ENCODE data around the gene HMCN2. TPM values are rescaled to one million over a fixed set of nuclear protein-coding genes. Genes with fewer than 3 reads are reported as not detected.
"Not testable (repeated sequence)": the region's sequence is repeated elsewhere in the genome, so short reads cannot be mapped to it uniquely, and the experiment has no call there.

Gene HMCN2
- total RNA-seq, 2 donors from 2014 or later = not detected

GRCh38 chr9:130328349-130328801, 62.8 kb downstream of the HMCN2 start:
- Mint-ChIP-seq H3K4me1 (no peaks in the 10 kb centered on the region), H3K4me3 (no peak overlapping the region), H3K9me3 (no peaks in the 10 kb centered on the region), H3K36me3 (ENCODE audit: low read depth) (no peaks in the 10 kb centered on the region), H3K27me3 (peaks cover 42% of the 10 kb centered on the region), H3K27ac (no peak overlapping the region)
- ATAC-seq (replicated peaks) = no peak

GRCh38 chr9:130329061-130329460, 63.5 kb downstream of the HMCN2 start:
- Mint-ChIP-seq H3K27me3 (peaks cover 46% of the 10 kb centered on the region), H3K9me3 (no peaks in the 10 kb centered on the region), H3K4me3 (no peak overlapping the region), H3K4me1 (no peaks in the 10 kb centered on the region), H3K27ac (no peak overlapping the region), H3K36me3 (ENCODE audit: low read depth) (no peaks in the 10 kb centered on the region)
- ATAC-seq (replicated peaks) = no peak

- no peaks in the 10 kb centered on the region for H3K36me3 Mint-ChIP-seq (ENCODE audit: low read depth)
- H3K4me3 Mint-ChIP-seq = no peak overlapping the region
- no peaks in the 10 kb centered on the region for H3K4me1 Mint-ChIP-seq
- ATAC-seq (replicated peaks) = no peak
- no peak overlapping the region for H3K27ac Mint-ChIP-seq
- H3K9me3 Mint-ChIP-seq = no peaks in the 10 kb centered on the region
- peaks cover 48% of the 10 kb centered on the region for H3K27me3 Mint-ChIP-seq
These were observed 64.8 kb downstream of the HMCN2 start for GRCh38 chr9:130330202-130330862.

GRCh38 chr9:130331061-130331460, 65.5 kb downstream of the HMCN2 start:
- Mint-ChIP-seq H3K27me3 (peaks cover 45% of the 10 kb centered on the region), H3K4me1 (no peaks in the 10 kb centered on the region), H3K9me3 (no peaks in the 10 kb centered on the region), H3K36me3 (ENCODE audit: low read depth) (no peaks in the 10 kb centered on the region), H3K27ac (no peak overlapping the region), H3K4me3 (no peak overlapping the region)
- no peak for ATAC-seq (replicated peaks)

DNA sequence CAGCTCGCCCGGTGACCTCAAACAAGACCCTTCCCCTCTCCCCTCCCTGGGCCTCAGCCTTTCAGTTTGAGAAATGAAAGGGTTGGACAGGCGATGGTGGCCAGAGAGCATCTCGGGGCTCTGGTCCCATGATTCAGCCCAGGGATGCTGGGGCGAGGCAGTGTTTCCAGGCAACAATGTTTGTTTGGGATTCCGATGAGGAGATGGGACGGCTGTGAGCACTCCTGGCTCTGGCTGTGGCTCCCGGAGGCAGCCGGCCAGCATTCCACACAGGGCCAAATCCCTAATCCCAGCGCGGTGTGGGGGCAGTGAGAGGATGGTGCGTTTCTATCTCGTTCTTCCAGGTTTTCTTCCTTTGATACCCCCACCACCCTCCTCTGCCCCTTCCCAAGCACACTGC, 66.0 kb downstream of the HMCN2 start:
- H3K27ac Mint-ChIP-seq = no peak overlapping the region
- no peaks in the 10 kb centered on the region for H3K9me3 Mint-ChIP-seq
- H3K4me1 Mint-ChIP-seq = no peaks in the 10 kb centered on the region
- no peaks in the 10 kb centered on the region for H3K36me3 Mint-ChIP-seq (ENCODE audit: low read depth)
- no peak overlapping the region for H3K4me3 Mint-ChIP-seq
- H3K27me3 Mint-ChIP-seq = peaks cover 40% of the 10 kb centered on the region
- no peak for ATAC-seq (replicated peaks)

DNA sequence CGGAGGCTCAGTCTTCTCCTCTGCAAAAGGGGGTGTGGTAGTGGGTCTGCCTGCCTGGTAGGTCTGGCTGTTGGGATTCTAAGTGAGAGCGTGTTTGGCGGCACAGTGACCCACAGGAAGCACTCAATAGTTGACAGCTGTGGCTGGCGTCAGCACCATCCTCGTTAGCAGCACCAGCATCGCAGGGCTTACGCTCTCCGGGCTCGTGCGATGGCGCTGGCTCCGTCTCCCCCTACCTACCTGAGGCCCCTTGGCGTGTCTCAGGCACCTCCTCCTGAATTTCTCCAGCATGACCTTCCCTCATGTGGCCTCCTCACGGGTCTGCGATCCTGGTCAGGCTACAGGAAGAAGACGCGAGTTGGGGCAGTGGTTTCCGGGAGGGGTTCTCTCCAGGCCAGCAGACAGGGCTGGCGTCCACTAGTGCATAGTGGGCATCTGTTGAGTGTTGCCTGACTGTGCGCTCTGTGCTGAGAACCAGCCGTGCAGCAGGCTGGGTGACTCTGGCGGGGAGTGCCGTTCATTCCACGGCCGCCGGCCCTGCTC, 66.9 kb downstream of the HMCN2 start:
- ATAC-seq (replicated peaks) = no peak
- no peak overlapping the region for H3K27ac Mint-ChIP-seq
- no peak overlapping the region for H3K4me3 Mint-ChIP-seq
- H3K4me1 Mint-ChIP-seq = no peaks in the 10 kb centered on the region
- peaks cover 37% of the 10 kb centered on the region for H3K27me3 Mint-ChIP-seq
- H3K9me3 Mint-ChIP-seq = no peaks in the 10 kb centered on the region
- H3K36me3 Mint-ChIP-seq (ENCODE audit: low read depth) = no peaks in the 10 kb centered on the region

DNA sequence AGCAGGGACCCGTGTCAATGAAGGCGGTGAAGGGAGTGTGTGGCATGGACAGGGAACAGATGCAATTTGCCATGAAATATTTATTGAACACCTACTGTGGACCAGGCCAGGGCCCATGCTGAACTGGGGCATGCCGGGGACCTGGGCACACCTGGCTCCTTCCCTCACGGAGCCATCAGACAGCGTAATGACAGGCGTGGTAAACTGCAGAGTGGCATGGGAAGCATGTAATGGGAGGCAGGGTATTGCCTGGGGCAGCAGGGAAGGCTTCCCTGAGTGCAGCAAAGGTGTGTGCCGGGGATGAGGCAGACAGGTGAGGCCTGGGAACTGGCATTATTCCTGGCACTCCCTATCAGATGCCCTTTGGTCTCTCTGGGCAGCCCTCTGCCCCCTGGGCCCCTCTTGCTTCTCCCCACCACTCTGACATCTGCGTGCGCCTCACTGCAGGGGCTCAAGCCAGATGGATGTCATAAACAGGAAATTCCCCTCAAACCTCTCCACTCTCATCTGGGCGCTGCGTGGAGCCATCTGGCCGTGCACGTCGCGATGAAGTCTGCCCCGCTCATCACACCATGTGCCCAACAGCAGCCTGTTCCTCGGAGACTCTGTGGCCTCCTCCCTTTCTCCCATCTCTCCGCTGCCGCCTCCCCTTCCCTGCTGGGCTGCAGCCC, 67.6 kb downstream of the HMCN2 start:
- Mint-ChIP-seq H3K4me3 (no peak overlapping the region), H3K27ac (no peak overlapping the region)
- ATAC-seq (replicated peaks) = no peak

DNA sequence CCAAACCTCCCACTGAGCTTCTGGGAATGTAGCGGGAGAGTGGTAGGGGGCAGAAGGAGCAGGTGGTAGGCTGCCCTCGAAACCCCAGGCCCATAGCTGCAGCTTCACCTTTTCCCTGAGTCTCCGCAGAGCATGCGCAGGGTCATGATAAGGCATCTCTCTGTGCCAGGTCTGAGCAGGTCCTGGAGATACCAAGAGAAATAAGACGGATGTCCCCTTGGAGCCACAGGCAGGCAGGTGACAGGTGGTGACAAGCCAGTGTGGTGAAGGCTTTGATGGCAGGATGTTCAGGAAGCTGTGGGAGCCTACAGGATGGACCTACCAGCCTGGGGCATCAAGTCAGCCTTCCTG, 68.1 kb downstream of the HMCN2 start:
- Mint-ChIP-seq H3K27me3 (peaks cover 32% of the 10 kb centered on the region), H3K36me3 (ENCODE audit: low read depth) (no peaks in the 10 kb centered on the region), H3K4me1 (no peaks in the 10 kb centered on the region), H3K9me3 (no peaks in the 10 kb centered on the region), H3K27ac (no peak overlapping the region), H3K4me3 (no peak overlapping the region)
- ATAC-seq (replicated peaks) = no peak

More for the DNA sequence above, 67.6 kb downstream of the HMCN2 start:
- Mint-ChIP-seq H3K27me3 (peaks cover 37% of the 10 kb centered on the region), H3K36me3 (ENCODE audit: low read depth) (no peaks in the 10 kb centered on the region), H3K9me3 (no peaks in the 10 kb centered on the region), H3K4me1 (no peaks in the 10 kb centered on the region)

DNA sequence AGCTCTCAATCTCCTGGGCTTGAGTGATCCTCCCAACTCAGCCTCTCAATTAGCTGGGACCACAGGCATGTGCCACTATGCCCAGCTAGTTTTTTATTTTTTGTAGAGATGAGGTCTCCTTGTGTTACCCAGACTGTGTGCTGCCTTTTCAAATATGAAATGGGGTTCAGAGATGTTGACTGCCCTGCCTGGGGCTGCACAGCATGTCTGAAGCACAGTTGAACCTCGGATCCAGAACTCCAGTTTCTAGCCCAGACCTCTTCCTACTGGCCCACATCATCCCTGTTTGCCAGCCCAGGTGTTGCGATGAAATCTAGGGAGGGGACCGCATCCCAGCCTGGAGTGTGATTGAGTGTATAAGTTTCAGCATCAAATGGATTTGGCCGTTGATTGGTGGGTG, 69.4 kb downstream of the HMCN2 start:
- no peak for ATAC-seq (replicated peaks)
- Mint-ChIP-seq H3K4me3 (no peak overlapping the region), H3K27me3 (peaks cover 26% of the 10 kb centered on the region), H3K27ac (no peak overlapping the region), H3K9me3 (no peaks in the 10 kb centered on the region), H3K36me3 (ENCODE audit: low read depth) (no peaks in the 10 kb centered on the region), H3K4me1 (no peaks in the 10 kb centered on the region)

DNA sequence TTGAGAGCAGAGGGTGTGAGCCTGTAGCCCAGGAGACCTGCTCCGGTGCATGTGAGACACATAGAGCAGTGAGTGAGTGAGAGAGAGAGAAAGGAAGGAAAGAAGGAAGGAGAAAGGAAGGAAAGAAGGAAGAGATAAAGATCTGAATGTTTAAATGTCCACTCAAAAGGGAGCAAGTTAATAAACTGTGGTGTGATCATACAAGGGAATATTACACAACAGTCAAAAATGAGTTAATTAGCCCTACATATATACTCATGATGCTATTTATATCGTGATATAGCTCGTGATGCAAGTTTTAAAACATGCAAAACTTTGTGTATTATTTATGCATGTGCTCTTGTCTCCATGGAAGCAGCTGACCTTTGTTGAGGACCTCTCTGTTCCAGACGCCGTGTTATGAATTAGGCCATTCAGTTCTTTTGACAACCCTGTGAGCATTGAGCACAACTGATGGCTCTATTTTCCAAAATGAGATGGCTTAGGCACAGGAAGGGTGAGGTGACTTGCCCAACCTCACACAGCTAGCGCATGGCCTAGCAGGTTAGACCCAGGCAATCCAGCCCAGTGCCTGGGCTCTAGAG, 70.6 kb downstream of the HMCN2 start:
- no peaks in the 10 kb centered on the region for H3K36me3 Mint-ChIP-seq (ENCODE audit: low read depth)
- no peaks in the 10 kb centered on the region for H3K9me3 Mint-ChIP-seq
- no peaks in the 10 kb centered on the region for H3K4me1 Mint-ChIP-seq
- H3K4me3 Mint-ChIP-seq = no peak overlapping the region
- H3K27ac Mint-ChIP-seq = no peak overlapping the region
- peaks cover 22% of the 10 kb centered on the region for H3K27me3 Mint-ChIP-seq
- ATAC-seq (replicated peaks) = no peak

GRCh38 chr9:130336885-130337284, 71.3 kb downstream of the HMCN2 start:
- Mint-ChIP-seq H3K9me3 (no peaks in the 10 kb centered on the region), H3K36me3 (ENCODE audit: low read depth) (no peaks in the 10 kb centered on the region), H3K27ac (no peak overlapping the region), H3K4me3 (no peak overlapping the region), H3K27me3 (peaks cover 22% of the 10 kb centered on the region), H3K4me1 (no peaks in the 10 kb centered on the region)
- no peak for ATAC-seq (replicated peaks)

DNA sequence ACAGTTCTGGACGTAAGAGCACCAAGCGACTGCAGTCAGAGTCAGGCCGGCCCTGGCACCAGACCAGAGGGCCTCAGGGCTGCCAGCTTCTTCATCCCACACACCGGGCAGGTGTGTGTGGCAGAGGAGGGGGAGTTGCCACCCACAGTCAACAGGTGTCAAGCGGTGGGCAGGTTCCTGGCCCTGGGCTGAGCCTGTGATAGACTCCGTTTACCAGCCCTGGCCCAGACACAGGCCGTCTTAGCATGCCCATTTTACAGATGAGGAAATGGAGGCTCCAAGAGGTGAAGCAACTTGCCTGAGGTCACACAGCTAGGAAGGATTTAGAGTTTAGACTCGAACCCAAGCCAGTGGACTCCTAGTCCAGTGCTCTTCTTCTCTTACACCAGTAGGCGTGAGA, 71.8 kb downstream of the HMCN2 start:
- peaks cover 22% of the 10 kb centered on the region for H3K27me3 Mint-ChIP-seq
- H3K36me3 Mint-ChIP-seq (ENCODE audit: low read depth) = no peaks in the 10 kb centered on the region
- no peak overlapping the region for H3K4me3 Mint-ChIP-seq
- H3K9me3 Mint-ChIP-seq = no peaks in the 10 kb centered on the region
- H3K4me1 Mint-ChIP-seq = no peaks in the 10 kb centered on the region
- no peak overlapping the region for H3K27ac Mint-ChIP-seq
- ATAC-seq (replicated peaks) = no peak

DNA sequence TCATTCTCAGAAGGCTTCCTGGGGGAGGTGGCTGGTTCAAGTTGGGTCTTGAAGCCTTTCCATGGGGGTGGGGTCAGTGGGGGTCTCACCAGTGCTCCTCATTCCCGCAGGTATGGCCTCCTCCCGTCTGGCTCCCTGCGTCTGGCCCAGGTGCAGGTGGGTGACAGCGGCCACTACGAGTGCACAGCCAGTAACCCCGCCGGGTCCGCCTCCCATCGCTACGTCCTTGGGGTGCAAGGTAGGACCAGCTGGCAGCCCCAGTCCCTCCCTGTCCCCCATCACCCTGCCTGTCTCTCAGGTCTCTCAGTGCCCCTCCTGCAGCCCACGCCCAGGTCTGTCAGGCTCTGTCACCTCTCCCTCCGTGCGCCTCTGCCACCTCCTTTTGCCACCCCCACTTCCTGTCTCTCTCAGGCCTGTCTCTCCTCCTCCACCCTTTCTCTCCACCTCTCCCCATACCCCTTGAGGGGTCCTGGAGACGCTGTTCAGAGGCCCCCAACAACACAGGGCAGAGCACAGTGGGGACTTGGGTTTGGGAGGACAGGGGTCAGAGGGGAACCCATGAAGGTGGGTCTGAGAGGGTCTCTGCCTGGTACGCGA, 72.3 kb downstream of the HMCN2 start:
- H3K36me3 Mint-ChIP-seq (ENCODE audit: low read depth) = no peaks in the 10 kb centered on the region
- H3K4me1 Mint-ChIP-seq = no peaks in the 10 kb centered on the region
- no peak overlapping the region for H3K4me3 Mint-ChIP-seq
- ATAC-seq (replicated peaks) = no peak
- no peak overlapping the region for H3K27ac Mint-ChIP-seq
- peaks cover 18% of the 10 kb centered on the region for H3K27me3 Mint-ChIP-seq
- H3K9me3 Mint-ChIP-seq = no peaks in the 10 kb centered on the region

DNA sequence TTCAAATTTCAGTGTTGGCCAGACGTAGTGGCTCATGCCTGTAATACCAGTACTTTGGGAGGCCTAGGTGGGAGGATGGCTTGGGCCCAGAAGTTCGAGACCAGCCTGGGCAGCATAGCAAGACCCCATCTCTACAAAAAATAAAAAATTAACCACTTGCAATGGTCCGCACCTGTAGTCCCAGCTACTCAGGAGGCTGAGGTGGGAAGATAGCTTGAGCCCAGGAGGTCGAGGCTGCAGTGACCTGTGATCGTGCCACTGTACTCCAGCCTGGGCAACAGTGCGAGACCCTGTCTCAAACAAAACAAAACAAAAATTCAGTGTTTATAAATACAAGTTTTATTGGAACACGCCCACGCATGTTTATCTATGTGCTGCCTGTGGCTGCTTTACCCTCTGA, 73.3 kb downstream of the HMCN2 start:
- H3K9me3 Mint-ChIP-seq; H3K4me3 Mint-ChIP-seq; ATAC-seq (replicated peaks); H3K27me3 Mint-ChIP-seq; H3K4me1 Mint-ChIP-seq; H3K36me3 Mint-ChIP-seq (ENCODE audit: low read depth); H3K27ac Mint-ChIP-seq: not testable (repeated sequence)

- Mint-ChIP-seq H3K27ac (no peak overlapping the region), H3K9me3 (no peaks in the 10 kb centered on the region), H3K4me1 (no peaks in the 10 kb centered on the region), H3K4me3 (no peak overlapping the region), H3K36me3 (ENCODE audit: low read depth) (no peaks in the 10 kb centered on the region), H3K27me3 (peaks cover 5% of the 10 kb centered on the region)
- no peak for ATAC-seq (replicated peaks)
These were observed 73.7 kb downstream of the HMCN2 start for GRCh38 chr9:130339306-130339705.

Data from activated T-helper 17 cell treated with anti-CD3 and anti-CD28 coated beads, Interleukin-2, amount 50 U/mL, for 72 hours (primary cell).